ENCODE results near the gene METRN.
A peak's percentile ranks its signal among the peaks of the same experiment; 100 is the strongest.
"Not testable (repeated sequence)": the region's sequence is repeated elsewhere in the genome, so short reads cannot be mapped to it uniquely, and the experiment has no call there.

The METRN gene

GRCh38 chr16:740459-740763 lies 25.5 kb downstream of the METRN start:
- Histone ChIP-seq H3K4me3 (ENCODE audit: low read length) (peak overlapping the region; percentile 96), H3K27ac (ENCODE audit: low read length) (no peak overlapping the region), H3K36me3 (replicated peaks; ENCODE audit: insufficient read depth, low read length) (no peaks in the 10 kb centered on the region), H4K20me1 (ENCODE audit: insufficient read depth, low read length) (no peaks in the 10 kb centered on the region), H3K79me2 (ENCODE audit: low read length) (peaks cover 15% of the 10 kb centered on the region), H3K4me2 (ENCODE audit: low read depth, low read length) (peak overlapping the region; percentile 94), H3K9me2 (replicated peaks; ENCODE audit: insufficient read depth, low read length) (no peaks in the 10 kb centered on the region), H3K4me1 (ENCODE audit: low read length) (peaks cover 29% of the 10 kb centered on the region), H3K27me3 (replicated peaks; ENCODE audit: insufficient read depth, low read length) (peaks cover 19% of the 10 kb centered on the region), H2AFZ (ENCODE audit: low read length) (peak overlapping the region; percentile 98), H3K9me3 (replicated peaks; ENCODE audit: insufficient read depth, low read length) (no peaks in the 10 kb centered on the region), H3K9ac (ENCODE audit: low read length) (peak overlapping the region; percentile 93), H3F3A (ENCODE audit: insufficient read depth, low read length) (peaks cover 18% of the 10 kb centered on the region)
- TF ChIP-seq EZH2 (optimal IDR thresholded peaks at IDR 0.05; ENCODE audit: low read depth, low read length): no peak
- TF ChIP-seq, protein P1, sequence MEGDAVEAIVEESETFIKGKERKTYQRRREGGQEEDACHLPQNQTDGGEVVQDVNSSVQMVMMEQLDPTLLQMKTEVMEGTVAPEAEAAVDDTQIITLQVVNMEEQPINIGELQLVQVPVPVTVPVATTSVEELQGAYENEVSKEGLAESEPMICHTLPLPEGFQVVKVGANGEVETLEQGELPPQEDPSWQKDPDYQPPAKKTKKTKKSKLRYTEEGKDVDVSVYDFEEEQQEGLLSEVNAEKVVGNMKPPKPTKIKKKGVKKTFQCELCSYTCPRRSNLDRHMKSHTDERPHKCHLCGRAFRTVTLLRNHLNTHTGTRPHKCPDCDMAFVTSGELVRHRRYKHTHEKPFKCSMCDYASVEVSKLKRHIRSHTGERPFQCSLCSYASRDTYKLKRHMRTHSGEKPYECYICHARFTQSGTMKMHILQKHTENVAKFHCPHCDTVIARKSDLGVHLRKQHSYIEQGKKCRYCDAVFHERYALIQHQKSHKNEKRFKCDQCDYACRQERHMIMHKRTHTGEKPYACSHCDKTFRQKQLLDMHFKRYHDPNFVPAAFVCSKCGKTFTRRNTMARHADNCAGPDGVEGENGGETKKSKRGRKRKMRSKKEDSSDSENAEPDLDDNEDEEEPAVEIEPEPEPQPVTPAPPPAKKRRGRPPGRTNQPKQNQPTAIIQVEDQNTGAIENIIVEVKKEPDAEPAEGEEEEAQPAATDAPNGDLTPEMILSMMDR (IDR thresholded peaks at IDR 0.05; ENCODE audit: low read length): no peak
- TF ChIP-seq EZH2phosphoT487 (IDR thresholded peaks at IDR 0.05; ENCODE audit: low read length): no peak
- DNase-seq: no peak

DNA sequence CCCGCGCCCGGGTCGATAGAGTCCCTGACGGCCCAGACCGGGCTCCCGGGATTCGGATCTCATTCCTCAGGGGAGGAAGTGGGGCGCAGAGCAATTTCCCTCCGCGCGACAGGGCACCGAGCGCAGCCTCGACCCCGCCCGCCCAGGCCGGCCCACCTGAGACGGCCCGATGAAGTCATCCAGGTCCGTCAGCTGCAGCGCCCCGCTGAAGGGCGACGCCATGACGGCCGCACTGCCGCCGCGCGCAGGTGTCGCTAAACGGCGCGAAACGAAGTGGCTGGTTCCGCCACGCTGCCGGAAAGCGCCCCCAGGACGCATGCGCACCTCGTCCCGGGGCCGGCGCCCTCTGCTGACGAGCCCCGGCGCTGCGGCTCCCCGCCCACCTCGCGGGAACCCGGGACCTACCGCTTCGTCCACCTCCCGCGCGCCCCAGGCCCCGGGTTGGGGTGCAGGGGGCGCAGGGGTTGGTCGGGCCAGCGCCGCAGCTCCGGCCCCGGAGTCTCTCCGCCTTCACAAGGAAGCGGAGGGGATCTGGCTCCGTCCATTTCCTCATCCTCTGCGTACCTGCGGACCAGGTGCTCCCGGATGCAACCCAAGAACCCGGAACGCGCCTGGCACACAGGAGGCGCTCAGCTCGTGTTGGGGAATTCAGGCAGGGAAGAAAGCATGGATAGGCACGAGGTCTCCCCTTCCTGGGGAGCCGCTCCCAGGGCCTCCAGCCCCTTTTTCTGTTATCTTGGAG lies 26.0 kb downstream of the METRN start, which contains the start of gene CIAO3:
Gene CIAO3 (minus strand): TSS at position 234 of the 742 bp plus-strand sequence. CDS start 12 bp downstream, at position 222.
- TF ChIP-seq EZH2phosphoT487 (IDR thresholded peaks at IDR 0.05; ENCODE audit: low read length) (no peak), EZH2 (optimal IDR thresholded peaks at IDR 0.05; ENCODE audit: low read depth, low read length) (no peak)
- TF ChIP-seq, protein P1 (IDR thresholded peaks at IDR 0.05; ENCODE audit: low read length): peak; percentile 86
- Histone ChIP-seq H3K4me3 (ENCODE audit: low read length) (peak within 1 kb of the TSS; percentile 96), H3K9me2 (replicated peaks; ENCODE audit: insufficient read depth, low read length) (no peaks in the 10 kb centered on the region), H3K27ac (ENCODE audit: low read length) (no peak within 1 kb of the TSS), H2AFZ (ENCODE audit: low read length) (peak within 1 kb of the TSS; percentile 98), H3K27me3 (replicated peaks; ENCODE audit: insufficient read depth, low read length) (peaks cover 24% of the 10 kb centered on the region), H3K9me3 (replicated peaks; ENCODE audit: insufficient read depth, low read length) (no peaks in the 10 kb centered on the region), H3K4me2 (ENCODE audit: low read depth, low read length) (peak within 1 kb of the TSS; percentile 94), H3K4me1 (ENCODE audit: low read length) (peaks cover 23% of the 10 kb centered on the region), H3F3A (ENCODE audit: insufficient read depth, low read length) (peaks cover 13% of the 10 kb centered on the region), H3K9ac (ENCODE audit: low read length) (peak within 1 kb of the TSS; percentile 93), H4K20me1 (ENCODE audit: insufficient read depth, low read length) (no peaks in the 10 kb centered on the region), H3K36me3 (replicated peaks; ENCODE audit: insufficient read depth, low read length) (no peaks in the 10 kb centered on the region), H3K79me2 (ENCODE audit: low read length) (peaks cover 15% of the 10 kb centered on the region)
- peak; percentile 93 for DNase-seq

DNA sequence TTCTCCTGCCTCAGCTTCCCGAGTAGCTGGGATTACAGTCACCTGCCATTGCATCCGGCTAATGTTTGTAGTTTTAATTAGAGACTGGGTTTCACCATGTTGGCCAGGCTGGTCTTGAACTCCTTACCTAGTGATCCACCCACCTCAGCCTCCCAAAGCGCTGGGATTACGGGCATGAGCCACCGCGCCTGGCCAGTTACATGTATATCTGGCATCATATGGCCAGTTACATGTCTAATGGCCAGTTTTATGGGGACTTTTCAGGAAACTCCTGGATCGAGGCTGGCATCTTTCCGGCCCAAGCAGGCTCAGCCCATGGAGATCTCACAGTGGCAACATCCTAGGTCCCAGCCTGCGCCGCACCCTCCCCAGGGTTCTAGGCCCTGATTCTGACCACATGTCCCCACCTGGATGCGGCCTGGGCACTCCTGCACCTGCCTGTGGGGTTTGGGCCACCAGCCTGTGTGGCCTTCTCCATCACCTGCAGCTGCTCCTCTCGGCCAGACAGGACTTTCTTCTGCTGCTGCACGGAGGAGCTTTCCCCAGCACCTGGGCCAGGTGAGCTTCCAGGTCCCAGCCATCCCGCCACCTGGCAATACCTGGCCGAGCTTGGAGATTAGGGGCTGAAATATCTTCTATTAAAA lies 27.2 kb downstream of the METRN start:
- Histone ChIP-seq H3K27ac (ENCODE audit: low read length) (no peak overlapping the region), H2AFZ (ENCODE audit: low read length) (no peak overlapping the region), H3K9ac (ENCODE audit: low read length) (no peak overlapping the region), H3K9me3 (replicated peaks; ENCODE audit: insufficient read depth, low read length) (no peaks in the 10 kb centered on the region), H3K36me3 (replicated peaks; ENCODE audit: insufficient read depth, low read length) (no peaks in the 10 kb centered on the region), H3K4me1 (ENCODE audit: low read length) (peaks cover 12% of the 10 kb centered on the region), H3F3A (ENCODE audit: insufficient read depth, low read length) (peaks cover 1% of the 10 kb centered on the region; the same call in 1 of the 2 replicates), H3K79me2 (ENCODE audit: low read length) (peaks cover 15% of the 10 kb centered on the region), H3K4me3 (ENCODE audit: low read length) (no peak overlapping the region), H3K9me2 (replicated peaks; ENCODE audit: insufficient read depth, low read length) (no peaks in the 10 kb centered on the region), H4K20me1 (ENCODE audit: insufficient read depth, low read length) (no peaks in the 10 kb centered on the region), H3K4me2 (ENCODE audit: low read depth, low read length) (no peak overlapping the region), H3K27me3 (replicated peaks; ENCODE audit: insufficient read depth, low read length) (peaks cover 31% of the 10 kb centered on the region)
- no peak for DNase-seq
- TF ChIP-seq EZH2phosphoT487 (IDR thresholded peaks at IDR 0.05; ENCODE audit: low read length): no peak
- TF ChIP-seq, protein P1 (IDR thresholded peaks at IDR 0.05; ENCODE audit: low read length): no peak
- TF ChIP-seq EZH2 (optimal IDR thresholded peaks at IDR 0.05; ENCODE audit: low read depth, low read length): no peak

DNA sequence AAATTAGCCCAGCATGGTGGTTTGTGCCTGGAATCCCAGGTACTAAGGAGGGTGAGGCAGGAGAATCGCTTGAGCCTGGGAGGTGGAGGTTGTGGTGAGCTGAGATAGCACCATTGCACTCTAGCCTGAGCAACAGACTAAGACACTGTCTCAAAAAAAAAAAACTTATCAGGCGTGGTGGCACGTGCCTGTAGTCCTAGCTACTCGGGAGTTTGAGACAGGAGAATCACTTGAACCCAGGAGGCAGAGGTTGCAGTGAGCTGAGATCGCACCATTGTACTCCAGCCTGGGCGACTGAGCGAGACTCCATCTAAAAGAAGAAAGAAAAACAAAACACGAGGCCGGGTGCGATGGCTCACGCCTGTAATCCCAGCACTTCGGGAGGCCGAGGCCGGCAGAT lies 28.0 kb downstream of the METRN start:
- not testable (repeated sequence) for H3K4me2 ChIP-seq (ENCODE audit: low read depth, low read length); H3K4me3 ChIP-seq (ENCODE audit: low read length); H3K9me3 ChIP-seq (replicated peaks; ENCODE audit: insufficient read depth, low read length); H3F3A ChIP-seq (ENCODE audit: insufficient read depth, low read length); H3K9me2 ChIP-seq (replicated peaks; ENCODE audit: insufficient read depth, low read length); H4K20me1 ChIP-seq (ENCODE audit: insufficient read depth, low read length); H3K9ac ChIP-seq (ENCODE audit: low read length); H3K27ac ChIP-seq (ENCODE audit: low read length); H2AFZ ChIP-seq (ENCODE audit: low read length); H3K36me3 ChIP-seq (replicated peaks; ENCODE audit: insufficient read depth, low read length); DNase-seq; H3K4me1 ChIP-seq (ENCODE audit: low read length)
- H3K27me3 ChIP-seq (replicated peaks; ENCODE audit: insufficient read depth, low read length): peaks cover 39% of the 10 kb centered on the region
- H3K79me2 ChIP-seq (ENCODE audit: low read length): peaks cover 15% of the 10 kb centered on the region

Measured in MM.1S (cell line).